ENCODE measurements around the gene ZNF506. TPM values are rescaled to one million over a fixed set of nuclear protein-coding genes. Genes with fewer than 3 reads are reported as not detected.
"Not testable (repeated sequence)": the region's sequence is repeated elsewhere in the genome, so short reads cannot be mapped to it uniquely, and the experiment has no call there.

ZNF506 gene
- total RNA-seq, 1 donor: 71.5 TPM

DNA sequence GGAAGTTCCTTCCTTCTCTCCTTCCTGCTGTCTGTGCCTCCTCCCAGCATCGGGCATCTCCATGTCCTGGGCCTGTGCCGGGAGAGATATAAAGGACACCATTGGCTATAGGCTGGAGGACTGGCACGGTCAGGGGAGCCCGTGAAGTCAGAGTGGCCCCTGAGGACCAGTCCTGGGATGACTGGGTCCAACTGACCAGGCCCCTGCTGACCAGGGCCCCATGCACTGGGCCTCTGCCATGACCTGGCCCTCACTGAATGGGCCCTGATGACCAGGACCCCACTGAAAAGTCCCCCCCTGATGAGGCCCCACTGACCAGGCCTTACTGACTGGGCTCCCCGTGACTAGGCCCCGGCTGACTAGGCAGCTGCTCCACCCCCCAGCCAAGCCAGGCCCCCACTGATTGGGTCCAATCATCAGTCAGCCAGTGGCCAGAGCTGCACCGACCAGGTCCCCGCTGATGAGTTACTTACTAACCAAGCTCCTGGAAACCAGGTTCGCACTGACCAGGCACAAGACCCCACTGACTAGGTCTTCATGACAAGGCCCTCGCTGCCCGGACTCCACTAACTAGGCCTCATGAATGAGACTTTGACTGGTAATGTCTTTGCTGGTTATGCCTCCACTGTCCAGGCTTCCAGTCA lies 68.7 kb downstream of the ZNF506 start:
- no peaks in the 10 kb centered on the region for H3K4me1 ChIP-seq (ENCODE audit: insufficient read depth, low read length)
- H3K27me3 ChIP-seq (ENCODE audit: insufficient read depth, low read length): no peaks in the 10 kb centered on the region
- no peak overlapping the region for H3K4me3 ChIP-seq (ENCODE audit: low read length)
- no peaks in the 10 kb centered on the region for H3K9me3 ChIP-seq (ENCODE audit: low read depth, low read length)

DNA sequence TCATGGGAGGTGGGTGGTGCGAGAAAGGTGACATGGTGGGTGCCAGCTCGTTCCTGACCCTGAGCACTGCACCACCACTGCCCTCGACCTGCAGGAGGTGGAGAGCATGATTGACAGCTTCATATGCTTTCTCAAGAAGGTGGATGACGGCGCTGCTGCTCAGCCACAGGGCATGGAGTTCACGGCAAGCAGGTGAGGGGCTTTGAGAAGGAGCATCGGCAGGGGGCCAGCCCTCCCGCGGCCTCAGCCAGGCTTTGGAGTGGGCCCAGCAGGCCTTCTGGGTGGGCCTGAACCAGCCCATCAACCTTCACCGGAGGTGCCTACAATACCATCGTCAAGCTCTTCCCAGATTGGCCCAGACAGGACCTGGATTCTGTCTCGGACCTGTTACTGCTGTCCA lies 69.7 kb downstream of the ZNF506 start:
- no peaks in the 10 kb centered on the region for H3K4me1 ChIP-seq (ENCODE audit: insufficient read depth, low read length)
- no peaks in the 10 kb centered on the region for H3K27me3 ChIP-seq (ENCODE audit: insufficient read depth, low read length)
- H3K9me3 ChIP-seq (ENCODE audit: low read depth, low read length): no peaks in the 10 kb centered on the region
- H3K4me3 ChIP-seq (ENCODE audit: low read length): no peak overlapping the region

DNA sequence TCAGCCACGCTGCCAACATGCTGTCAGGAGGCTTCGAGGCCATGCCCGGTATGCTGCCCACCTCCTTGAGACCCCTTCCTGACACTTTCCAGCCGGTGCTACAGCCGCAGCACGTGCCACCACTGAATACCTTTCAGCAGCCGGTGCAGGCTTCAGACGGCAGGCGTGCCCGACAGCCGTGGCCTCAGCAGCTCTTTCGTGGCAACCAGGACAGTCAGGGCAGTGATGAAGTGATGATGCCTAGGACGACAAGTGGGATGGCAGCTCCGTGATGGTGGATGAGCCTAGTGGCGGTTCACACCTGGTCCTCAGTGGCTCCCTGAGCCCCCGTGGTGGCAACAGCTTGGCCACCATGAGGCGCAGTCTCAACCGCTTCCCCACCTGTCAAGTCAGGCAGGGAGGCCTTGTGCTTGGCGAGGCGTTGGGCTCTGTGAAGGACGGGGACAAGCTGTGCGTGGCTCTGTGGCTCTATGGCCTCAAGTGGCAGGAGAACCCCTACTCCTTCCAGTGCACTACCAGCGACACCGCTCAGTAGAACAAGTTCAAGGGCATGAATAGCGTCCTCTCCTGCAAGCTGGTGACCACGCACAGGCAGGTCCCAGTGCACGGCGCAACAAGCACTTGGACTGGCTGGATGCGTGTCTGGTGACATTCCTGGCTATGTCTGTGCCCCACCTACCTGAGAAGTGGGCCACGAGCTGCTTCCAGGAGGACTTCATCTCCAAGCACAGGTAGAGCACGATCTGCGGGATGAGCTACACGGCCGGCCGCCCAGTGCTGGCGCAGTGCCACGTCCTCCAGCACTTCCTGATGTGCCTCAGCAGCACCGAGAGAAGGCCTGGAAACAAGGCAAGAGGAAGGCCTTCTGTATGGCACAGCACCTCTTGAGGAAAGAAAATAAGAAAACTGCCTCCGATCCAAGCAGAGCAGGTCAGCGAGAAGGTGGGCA lies 70.4 kb downstream of the ZNF506 start:
- H3K4me1 ChIP-seq (ENCODE audit: insufficient read depth, low read length): no peaks in the 10 kb centered on the region
- no peaks in the 10 kb centered on the region for H3K9me3 ChIP-seq (ENCODE audit: low read depth, low read length)
- no peak overlapping the region for H3K4me3 ChIP-seq (ENCODE audit: low read length)
- no peaks in the 10 kb centered on the region for H3K27me3 ChIP-seq (ENCODE audit: insufficient read depth, low read length)

DNA sequence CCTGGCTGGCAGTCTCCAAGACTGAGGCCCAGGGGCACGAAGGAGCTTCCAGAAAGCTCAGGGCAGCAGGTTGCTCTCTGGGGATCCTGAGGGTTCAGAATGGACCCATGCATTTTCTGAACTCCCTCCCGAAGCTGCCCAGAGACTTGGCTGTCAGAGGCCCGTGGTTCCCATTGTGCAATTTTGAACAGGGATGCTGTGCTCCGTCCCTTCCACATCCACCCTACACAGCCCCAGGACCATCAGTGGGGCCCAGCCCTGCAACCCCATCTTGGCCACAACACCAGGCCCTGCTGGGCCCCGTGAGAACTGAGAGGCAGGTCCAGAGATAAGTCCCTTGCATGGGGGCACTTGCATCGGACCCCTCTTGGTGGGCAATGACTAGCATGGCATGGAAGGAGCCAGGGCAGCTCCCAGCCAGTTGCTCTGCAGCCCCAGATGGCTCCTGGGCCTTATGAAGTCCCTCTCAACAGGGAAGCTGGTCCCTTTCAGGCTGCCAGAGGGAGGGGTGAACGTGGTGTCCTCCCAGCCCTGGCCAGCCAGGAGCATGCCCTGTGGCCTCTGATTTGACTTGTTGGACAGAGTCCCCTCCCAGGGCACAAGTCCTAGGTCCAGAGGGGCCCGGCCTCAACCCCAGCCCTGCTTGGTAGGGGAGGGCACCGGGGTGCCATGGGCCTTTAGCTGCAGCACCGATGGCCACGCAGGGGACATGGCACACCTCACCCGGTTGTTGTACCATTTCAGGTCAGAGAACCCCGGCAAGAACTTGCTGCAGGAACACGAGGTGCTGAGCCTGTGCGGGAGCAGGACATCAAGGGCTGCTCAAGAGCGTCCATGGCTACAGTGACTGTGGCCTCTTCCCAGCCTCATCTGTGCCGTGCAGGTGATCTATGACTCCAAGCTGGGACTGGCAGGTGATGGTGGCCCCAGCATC lies 71.4 kb downstream of the ZNF506 start:
- Histone ChIP-seq H3K4me3 (ENCODE audit: low read length) (no peak overlapping the region), H3K4me1 (ENCODE audit: insufficient read depth, low read length) (no peaks in the 10 kb centered on the region), H3K27me3 (ENCODE audit: insufficient read depth, low read length) (no peaks in the 10 kb centered on the region), H3K9me3 (ENCODE audit: low read depth, low read length) (no peaks in the 10 kb centered on the region)

DNA sequence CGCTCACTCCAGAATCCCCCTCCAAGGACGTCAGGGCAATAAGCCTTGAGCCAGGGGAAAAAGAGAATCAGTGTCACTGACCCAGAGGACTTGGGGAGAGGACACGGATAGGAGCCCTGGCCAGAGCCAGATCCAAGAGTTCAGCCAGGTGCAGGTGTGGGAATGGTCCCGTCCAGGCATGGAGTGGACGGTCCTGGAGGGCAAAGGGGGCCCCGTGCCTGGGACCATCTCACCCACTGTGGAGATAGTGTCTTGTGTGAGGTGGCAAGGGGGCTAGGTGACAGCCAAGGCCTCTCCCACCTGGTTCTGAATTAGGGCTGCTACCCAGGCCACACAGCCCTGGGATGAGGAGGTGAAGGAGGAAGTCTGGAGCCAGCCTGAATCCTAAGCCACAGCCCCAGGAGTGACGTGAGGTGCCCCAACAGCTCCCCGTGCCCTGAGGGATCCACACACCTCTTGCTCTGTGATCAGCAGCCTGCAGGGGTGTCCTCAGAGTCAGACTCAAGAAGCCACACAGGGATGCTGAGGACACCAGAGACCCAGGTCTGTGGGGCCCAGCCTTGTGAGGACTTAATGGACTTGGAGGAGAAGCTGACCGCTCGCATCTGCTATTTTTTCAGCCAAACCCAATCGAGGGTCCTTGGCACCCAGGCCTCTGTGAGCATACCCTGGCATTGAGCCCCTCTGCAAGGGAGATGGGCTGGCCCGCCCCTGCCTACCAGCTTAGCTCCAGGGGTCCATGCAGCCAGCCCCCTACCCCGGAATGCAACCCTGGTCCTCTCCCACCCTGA lies 72.2 kb downstream of the ZNF506 start:
- no peaks in the 10 kb centered on the region for H3K9me3 ChIP-seq (ENCODE audit: low read depth, low read length)
- H3K27me3 ChIP-seq (ENCODE audit: insufficient read depth, low read length): no peaks in the 10 kb centered on the region
- no peak overlapping the region for H3K4me3 ChIP-seq (ENCODE audit: low read length)
- no peaks in the 10 kb centered on the region for H3K4me1 ChIP-seq (ENCODE audit: insufficient read depth, low read length)

DNA sequence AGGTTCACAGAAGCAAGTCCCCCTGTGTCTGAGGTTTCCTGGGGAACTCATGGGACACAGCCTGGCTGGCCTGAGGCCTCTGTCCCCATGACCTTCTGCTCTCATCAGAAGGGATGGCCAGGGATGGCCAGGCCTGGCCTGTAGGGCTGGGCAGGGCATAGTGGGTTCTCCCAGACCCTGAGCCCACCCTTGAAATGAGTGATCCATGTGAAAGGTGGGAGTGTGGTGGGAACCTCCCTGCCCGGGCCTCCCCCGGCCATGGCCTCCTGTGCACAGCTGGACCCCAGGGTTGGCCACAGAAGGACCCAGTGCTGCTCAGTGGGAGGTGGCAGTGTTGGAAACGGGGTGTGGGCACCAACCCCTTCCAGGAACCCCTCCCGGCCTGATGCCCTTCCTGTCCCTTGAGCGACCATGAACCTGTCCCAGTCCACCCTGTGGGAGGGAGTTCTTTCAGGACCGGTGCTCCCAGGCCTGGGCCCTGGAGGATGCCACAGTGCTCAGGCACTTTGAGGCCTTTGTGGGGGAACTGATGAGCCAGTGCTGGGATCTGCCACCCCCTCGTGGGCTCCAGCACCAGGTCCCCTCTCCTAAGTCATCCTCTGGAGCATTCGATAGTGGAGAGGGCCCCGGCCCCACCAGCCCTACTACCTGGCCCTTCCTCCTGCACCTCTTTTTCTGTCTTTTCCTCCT lies 73.2 kb downstream of the ZNF506 start:
- Histone ChIP-seq H3K4me3 (ENCODE audit: low read length) (no peak overlapping the region), H3K27me3 (ENCODE audit: insufficient read depth, low read length) (no peaks in the 10 kb centered on the region), H3K4me1 (ENCODE audit: insufficient read depth, low read length) (no peaks in the 10 kb centered on the region), H3K9me3 (ENCODE audit: low read depth, low read length) (no peaks in the 10 kb centered on the region)

DNA sequence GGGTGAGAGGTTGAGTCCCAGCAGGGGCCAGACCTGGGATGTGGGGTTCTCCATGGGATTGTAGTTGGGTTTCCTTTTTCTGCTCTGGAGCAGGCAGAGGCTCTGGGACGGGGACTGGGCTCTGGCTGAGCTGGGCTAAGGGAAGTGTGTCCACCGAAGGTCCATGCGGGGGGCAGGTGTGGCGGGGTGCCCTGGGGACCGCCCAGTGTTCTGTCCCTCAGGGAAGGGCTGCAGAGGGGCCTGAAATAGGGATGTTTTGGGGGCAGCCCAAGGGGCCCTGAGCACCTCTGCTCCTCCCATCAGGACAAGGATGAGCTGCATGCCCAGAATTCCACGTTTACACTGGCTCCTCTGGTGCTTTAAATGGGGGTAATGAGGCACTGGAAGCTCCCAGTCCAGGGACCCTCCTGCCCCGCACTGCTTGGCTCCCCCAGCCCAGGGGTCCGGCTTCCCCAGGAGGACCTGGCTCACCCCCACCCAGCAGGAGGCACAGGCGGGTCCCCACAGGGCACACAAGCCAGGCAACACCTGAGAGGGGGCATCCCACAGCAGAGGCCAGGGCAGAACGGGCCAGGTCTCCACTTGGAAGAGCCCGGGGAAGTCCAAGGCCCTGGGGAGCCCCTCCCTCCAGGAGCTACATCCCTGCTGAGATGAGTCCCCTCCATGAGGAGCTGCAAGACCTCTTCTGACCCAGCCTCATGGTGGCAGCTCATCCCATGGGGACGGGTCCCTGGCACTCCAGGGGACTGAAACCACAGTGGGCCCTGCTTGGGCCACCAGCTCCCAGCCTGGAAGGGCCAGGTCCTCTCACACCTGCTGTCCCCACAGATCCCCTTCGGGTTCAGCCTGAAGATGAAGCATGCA lies 74.0 kb downstream of the ZNF506 start:
- no peaks in the 10 kb centered on the region for H3K9me3 ChIP-seq (ENCODE audit: low read depth, low read length)

DNA sequence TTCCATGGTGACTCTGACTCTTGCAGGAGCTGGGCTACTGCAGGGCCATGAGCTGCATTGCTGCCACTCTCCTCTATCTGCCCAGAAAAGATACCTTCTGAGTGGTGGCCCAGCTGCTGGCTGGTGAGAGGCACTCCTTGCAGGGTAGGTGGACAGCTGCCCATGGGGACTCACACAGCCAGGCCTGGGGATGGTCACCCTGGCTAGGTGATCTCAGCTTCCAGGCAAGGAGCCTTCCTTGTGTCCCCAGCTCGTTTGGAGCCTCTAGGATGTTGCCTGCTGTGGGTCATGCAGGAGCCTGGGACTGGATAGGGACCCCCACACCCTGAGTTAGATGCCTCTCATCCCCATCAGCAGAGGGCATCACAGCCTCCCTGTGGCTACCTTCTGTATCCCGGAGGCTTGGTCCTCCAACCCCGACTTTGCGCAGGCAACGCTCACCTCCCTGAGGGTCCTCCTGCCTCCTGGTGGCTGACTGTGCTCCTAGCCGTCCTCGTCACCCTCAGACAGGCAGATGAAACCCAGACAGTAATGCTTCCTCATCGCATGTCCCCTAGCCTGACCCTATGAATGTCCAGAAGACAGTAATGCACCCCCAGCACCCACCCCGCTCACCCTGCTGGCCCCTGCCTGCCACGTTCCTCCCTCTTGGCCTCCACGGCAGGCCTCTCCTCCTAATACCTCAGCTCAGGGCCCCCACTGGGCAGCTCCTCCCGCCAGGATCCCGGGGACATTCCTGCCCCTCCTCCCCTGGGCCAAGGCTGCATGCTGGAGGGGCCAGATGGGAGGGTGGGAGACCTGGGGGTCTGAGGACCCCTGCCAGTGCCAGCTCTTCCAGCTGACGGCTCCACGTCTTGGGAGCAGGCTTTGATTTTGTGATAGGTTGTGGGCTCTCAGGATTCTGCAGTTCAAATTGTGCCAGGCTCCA lies 75.0 kb downstream of the ZNF506 start:
- Histone ChIP-seq H3K27me3 (ENCODE audit: insufficient read depth, low read length) (no peaks in the 10 kb centered on the region), H3K4me1 (ENCODE audit: insufficient read depth, low read length) (no peaks in the 10 kb centered on the region), H3K9me3 (ENCODE audit: low read depth, low read length) (no peaks in the 10 kb centered on the region)

More for the DNA sequence above, 74.0 kb downstream of the ZNF506 start:
- no peaks in the 10 kb centered on the region for H3K4me1 ChIP-seq (ENCODE audit: insufficient read depth, low read length)
- H3K4me3 ChIP-seq (ENCODE audit: low read length): no peak overlapping the region
- H3K27me3 ChIP-seq (ENCODE audit: insufficient read depth, low read length): no peaks in the 10 kb centered on the region

DNA sequence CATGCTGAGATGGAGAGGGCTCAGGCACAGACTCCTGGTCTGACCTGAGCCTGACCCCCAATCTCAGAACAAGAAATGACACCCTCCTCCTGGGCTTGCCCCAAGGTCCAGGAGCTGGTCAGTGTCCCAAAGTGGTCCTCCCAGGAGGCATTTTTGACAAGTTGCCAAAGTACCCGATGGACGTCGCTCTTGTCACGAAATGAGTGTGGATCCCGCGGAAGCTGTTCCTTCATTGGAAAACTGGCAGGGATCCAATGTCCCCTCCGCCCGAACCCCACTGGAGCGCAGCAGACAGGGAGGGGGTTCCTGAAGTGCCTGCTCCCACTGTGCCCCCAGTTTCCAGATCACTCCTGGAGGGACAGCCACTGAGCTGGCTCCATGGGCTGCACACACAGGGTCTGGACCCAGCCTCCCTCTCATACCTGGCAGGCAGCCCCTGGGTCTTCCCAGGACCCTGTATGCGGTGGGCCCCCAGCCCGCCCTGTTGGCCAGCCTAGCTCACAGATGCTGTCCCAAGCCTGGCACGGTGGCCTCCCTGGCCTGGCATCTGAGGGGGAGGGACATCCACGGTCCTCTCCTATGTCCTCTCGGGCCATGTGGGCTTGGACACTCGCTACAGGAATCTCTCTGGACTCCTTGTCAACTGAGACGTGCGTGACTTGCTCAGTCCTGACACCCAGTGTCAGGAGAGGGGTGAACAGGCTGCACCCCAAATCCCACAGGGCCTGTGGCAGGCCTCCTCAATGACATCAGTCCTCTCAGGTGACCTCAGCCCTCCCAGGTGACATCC lies 75.9 kb downstream of the ZNF506 start:
- H3K9me3 ChIP-seq (ENCODE audit: low read depth, low read length): no peaks in the 10 kb centered on the region
- H3K27me3 ChIP-seq (ENCODE audit: insufficient read depth, low read length): no peaks in the 10 kb centered on the region
- no peaks in the 10 kb centered on the region for H3K4me1 ChIP-seq (ENCODE audit: insufficient read depth, low read length)
- H3K4me3 ChIP-seq (ENCODE audit: low read length): no peak overlapping the region

More for the DNA sequence above, 75.0 kb downstream of the ZNF506 start:
- no peak overlapping the region for H3K4me3 ChIP-seq (ENCODE audit: low read length)

DNA sequence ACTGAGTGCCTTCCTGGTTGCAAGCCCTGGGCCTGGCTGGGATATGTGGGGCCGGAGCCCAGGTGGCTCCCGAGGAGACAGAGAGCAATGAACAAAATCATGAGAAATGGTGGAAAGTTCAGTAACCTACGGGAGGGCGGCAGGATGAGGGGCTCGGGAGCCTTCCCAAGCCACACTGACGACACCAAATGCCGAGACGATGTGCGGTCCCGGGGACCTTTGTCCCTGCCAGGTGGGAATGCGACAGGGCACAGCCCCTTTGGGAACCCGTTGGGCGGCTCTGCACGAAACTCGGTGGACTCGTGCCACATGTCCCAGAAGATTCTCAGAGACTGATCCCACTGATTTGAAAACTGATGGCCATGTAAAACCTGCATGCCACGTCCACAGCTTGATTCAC lies 76.9 kb downstream of the ZNF506 start:
- Histone ChIP-seq H3K9me3 (ENCODE audit: low read depth, low read length) (no peaks in the 10 kb centered on the region), H3K27me3 (ENCODE audit: insufficient read depth, low read length) (no peaks in the 10 kb centered on the region), H3K4me1 (ENCODE audit: insufficient read depth, low read length) (no peaks in the 10 kb centered on the region), H3K4me3 (ENCODE audit: low read length) (no peak overlapping the region)

DNA sequence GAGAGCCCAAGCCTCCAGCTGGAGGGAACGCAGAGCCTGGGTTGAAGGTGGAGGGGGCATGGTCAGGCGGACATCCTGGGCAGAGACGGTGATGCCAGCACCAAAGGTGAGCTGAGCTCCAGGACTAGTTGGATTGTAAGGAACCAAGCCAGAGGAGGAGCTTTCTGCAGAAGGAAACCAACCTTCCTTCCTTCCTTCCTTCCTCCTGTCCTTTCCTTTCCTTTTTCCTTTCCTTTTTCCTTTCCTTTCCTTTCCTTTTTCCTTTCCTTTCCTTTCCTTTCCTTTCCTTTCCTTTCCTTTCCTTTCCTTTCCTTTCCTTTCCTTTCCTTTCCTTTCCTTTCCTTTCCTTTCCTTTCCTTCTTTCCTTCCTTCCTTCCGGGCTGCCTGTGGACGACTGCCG lies 77.6 kb downstream of the ZNF506 start:
- not testable (repeated sequence) for H3K27me3 ChIP-seq (ENCODE audit: insufficient read depth, low read length); H3K4me1 ChIP-seq (ENCODE audit: insufficient read depth, low read length); H3K9me3 ChIP-seq (ENCODE audit: low read depth, low read length); H3K4me3 ChIP-seq (ENCODE audit: low read length)

DNA sequence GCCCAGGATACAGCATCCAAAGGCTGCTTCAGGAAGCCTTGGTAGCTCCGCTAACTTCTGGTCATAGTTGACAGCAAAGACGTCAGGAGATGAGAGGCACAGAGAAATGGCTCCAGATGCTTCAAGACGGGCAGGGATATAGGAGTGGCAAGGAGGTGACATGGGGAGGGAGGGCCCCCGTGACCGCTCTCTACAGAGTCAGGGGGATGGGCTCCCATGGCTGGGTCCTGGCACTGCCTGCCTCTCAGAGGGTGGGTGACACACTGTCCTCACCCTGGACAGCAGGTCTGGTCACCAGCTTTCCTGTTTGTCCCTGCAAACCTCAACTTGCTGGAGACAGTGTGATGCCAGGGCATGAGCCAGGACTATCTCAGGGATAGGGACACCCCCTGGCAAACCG lies 78.4 kb downstream of the ZNF506 start:
- H3K27me3 ChIP-seq (ENCODE audit: insufficient read depth, low read length): no peaks in the 10 kb centered on the region
- no peaks in the 10 kb centered on the region for H3K4me1 ChIP-seq (ENCODE audit: insufficient read depth, low read length)
- no peak overlapping the region for H3K4me3 ChIP-seq (ENCODE audit: low read length)
- H3K9me3 ChIP-seq (ENCODE audit: low read depth, low read length): no peaks in the 10 kb centered on the region
